ENCODE measurements around the gene TRIM34. TPM values are rescaled to one million over a fixed set of nuclear protein-coding genes. Genes with fewer than 3 reads are reported as not detected.

The TRIM34 gene
- total and polyA plus RNA-seq, 2 of the 8 experiments (the other 6 are each of a cell fraction or from before 2014, with no cell fraction given): 0.76 to 5.8 TPM

DNA sequence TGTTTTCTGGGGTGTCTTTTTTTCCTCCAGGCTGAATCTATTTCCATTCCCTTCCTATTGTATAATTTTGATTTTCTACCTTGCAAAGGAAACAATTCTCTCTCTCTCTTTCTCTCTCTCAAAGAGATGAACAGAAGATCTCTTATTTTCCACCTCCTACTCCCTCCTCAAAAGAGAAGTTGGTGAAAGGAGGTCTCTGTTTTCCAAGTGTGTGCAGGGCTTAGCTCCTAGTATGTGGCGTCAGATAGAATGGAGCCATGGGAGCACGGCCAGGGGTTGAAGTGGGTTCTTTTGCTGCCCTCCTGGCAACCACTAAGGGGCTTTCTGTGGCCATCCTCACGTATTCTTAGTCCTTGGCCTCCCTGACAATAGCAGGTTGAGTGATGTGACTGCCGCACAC, 480 bp downstream of the TRIM34 start:
- Histone ChIP-seq H2BK120ac (replicated peaks; ENCODE audit: low read depth, low read length) (no peak overlapping the region), H3K4me2 (ENCODE audit: insufficient read depth in 1 of 2, low read depth in 2 of 2, low read length in 2 of 2) (peak overlapping the region; percentile 55 to 64), H4K5ac (ENCODE audit: insufficient read length, low read depth, low read length) (no peak overlapping the region), H2BK15ac (ENCODE audit: low read length) (no peak overlapping the region), H3K4ac (replicated peaks; ENCODE audit: insufficient read length, low read depth, low read length) (no peak overlapping the region), H3K56ac (replicated peaks; ENCODE audit: insufficient read length, low read depth, low read length) (no peak overlapping the region), H2AFZ (ENCODE audit: low read length) (peak overlapping the region; percentile 98; the same call in 1 of the 2 replicates), H3K9ac (replicated peaks in 1 of 4; ENCODE audit: extremely low read depth in 1 of 4, low read depth in 3 of 4, low read length in 3 of 4) (no peak overlapping the region), H4K91ac (replicated peaks; ENCODE audit: insufficient read length, low read length) (no peak overlapping the region), H3K27me3 (replicated peaks in 1 of 4; ENCODE audit: control insufficient read depth in 3 of 4, extremely low read depth in 1 of 4, insufficient read depth in 3 of 4, low read length in 3 of 4) (no peaks in the 10 kb centered on the region), H3K79me2 (ENCODE audit: control insufficient read depth in 1 of 2, insufficient read depth in 2 of 2, low read length in 2 of 2) (no peaks in the 10 kb centered on the region), H3K4me1 (replicated peaks in 1 of 4; ENCODE audit: control insufficient read depth in 3 of 4, insufficient read depth in 4 of 4, low read length in 3 of 4) (peaks cover 0 to 17% (median 6%) of the 10 kb centered on the region in 4 experiments; a peak in 4 of 7 replicates), H3K27ac (ENCODE audit: low read depth, low read length) (no peak overlapping the region), H3K9me3 (ENCODE audit: insufficient read depth in 2 of 2, low read depth in 1 of 2, low read length in 1 of 2) (no peaks in the 10 kb centered on the region), H3K23ac (ENCODE audit: insufficient read length) (no peak overlapping the region), H4K8ac (ENCODE audit: extremely low read depth, insufficient read depth, low read length) (no peak overlapping the region), H3K79me1 (ENCODE audit: low read depth, low read length) (no peaks in the 10 kb centered on the region; the same call in 1 of the 2 replicates), H2BK20ac (ENCODE audit: low read length) (no peak overlapping the region), H2BK12ac (ENCODE audit: low read depth, low read length) (0 out of 2 replicates have a peak overlapping the region, but pooled peaks have one; percentile 14), H2BK5ac (ENCODE audit: low read depth, low read length) (no peak overlapping the region), H3K4me3 (ENCODE audit: extremely low read depth in 1 of 4, insufficient read depth in 2 of 4, low read depth in 3 of 4, low read length in 4 of 4) (peak overlapping the region in 1 of 4 experiments; percentile 48; a peak in 2 of 8 replicates), H3K14ac (ENCODE audit: insufficient read length) (no peak overlapping the region), H3K18ac (ENCODE audit: extremely low read depth, low read length) (peak overlapping the region; percentile 75; the same call in 1 of the 2 replicates), H2AK5ac (ENCODE audit: low read depth, low read length) (peak overlapping the region; percentile 24; the same call in 1 of the 2 replicates), H4K20me1 (replicated peaks in 1 of 2; ENCODE audit: control insufficient read depth in 1 of 2, insufficient read depth in 2 of 2, low read length in 2 of 2) (no peaks in the 10 kb centered on the region), H3K36me3 (ENCODE audit: control insufficient read depth in 2 of 4, insufficient read depth in 4 of 4, low read length in 3 of 4) (no peaks in the 10 kb centered on the region), H3K23me2 (ENCODE audit: low read depth, low read length) (no peaks in the 10 kb centered on the region)
- no peak for FAIRE-seq
- DNase-seq (ENCODE audit: low read depth in 1 of 2, low spot score in 2 of 2): no peak
- ChIA-PET POLR2A (ENCODE audit: partially characterized antibody) (no interaction called here), CTCF (ENCODE audit: partially characterized antibody) (interaction anchor here (1.0 to 1.3 kb wide), 3 partner anchors 9 to 34 kb away, joined by 3 to 4 read pairs (median 3); no protein-coding TSS in a partner anchor)
- WGBS, 2 experiments (ENCODE audit: extremely low coverage in 1 of 2, insufficient coverage in 1 of 2, insufficient read length in 1 of 2, insufficient replicate concordance in 2 of 2, low coverage in 1 of 2, low lambda C conversion rate in 2 of 2, missing lambda C conversion rate in 1 of 2): 60% methylated on average over 4 of the region's 4 CpGs; no CpG with 5 or more reads in 1 of the 2 experiments
- TF ChIP-seq EP300 (IDR thresholded peaks at IDR 0.05; ENCODE audit: borderline replicate concordance in 1 of 2, low read depth in 2 of 2, low read length in 2 of 2): no peak
- no peak for TF ChIP-seq HDAC6 (IDR thresholded peaks at IDR 0.05; ENCODE audit: low read depth, low read length)
- TF ChIP-seq BRCA1 (IDR thresholded peaks at IDR 0.05; ENCODE audit: low read depth, low read length): no peak
- 0 out of 2 replicates have a peak, but pooled peaks have one; percentile 3 for TF ChIP-seq RBBP5 (IDR thresholded peaks at IDR 0.05; ENCODE audit: borderline replicate concordance, low read depth, low read length)
